Measurements from ENCODE around the gene RPL11.
"Not testable (repeated sequence)": the region's sequence is repeated elsewhere in the genome, so short reads cannot be mapped to it uniquely, and the experiment has no call there.

RPL11 gene

DNA sequence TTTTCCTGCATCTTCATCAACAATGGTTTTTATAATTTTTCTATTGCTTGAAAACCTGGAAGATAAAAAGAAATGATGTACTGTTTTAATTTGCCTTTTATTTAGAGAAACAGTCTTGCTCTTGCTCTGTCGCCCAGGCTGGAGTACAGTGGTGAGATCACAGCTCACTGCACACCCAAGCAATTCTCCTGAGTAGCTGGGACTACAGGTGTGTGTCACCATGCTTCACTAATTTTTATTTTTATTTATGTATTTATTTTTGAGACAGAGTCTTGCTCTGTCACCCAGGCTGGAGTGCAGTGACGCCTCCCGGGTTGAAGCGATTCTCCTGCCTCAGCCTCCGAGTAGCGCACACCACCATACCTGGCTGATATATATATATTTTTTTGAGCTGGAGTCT lies 43.0 kb upstream of the RPL11 start:
- TF ChIP-seq GABPA (IDR thresholded peaks at IDR 0.05; ENCODE audit: low read depth) (no peak), REST (IDR thresholded peaks at IDR 0.05; ENCODE audit: insufficient replicate concordance, low read depth) (no peak), CTCF (IDR thresholded peaks at IDR 0.05; ENCODE audit: insufficient read depth, low read length) (no peak), SPI1 (IDR thresholded peaks at IDR 0.05; ENCODE audit: borderline replicate concordance, low read depth) (no peak), POLR2AphosphoS5 (IDR thresholded peaks at IDR 0.05; ENCODE audit: low read depth) (no peak)
- Histone ChIP-seq H3K4me3 (replicated peaks; ENCODE audit: insufficient read depth, low read length) (no peak overlapping the region), H3K27me3 (ENCODE audit: insufficient read depth, poor library complexity, severe bottlenecking) (peaks cover 17% of the 10 kb centered on the region), H3K27ac (replicated peaks) (no peak overlapping the region)
- DNase-seq (ENCODE audit: low read depth in 1 of 2, low spot score in 1 of 2), result no peak

DNA sequence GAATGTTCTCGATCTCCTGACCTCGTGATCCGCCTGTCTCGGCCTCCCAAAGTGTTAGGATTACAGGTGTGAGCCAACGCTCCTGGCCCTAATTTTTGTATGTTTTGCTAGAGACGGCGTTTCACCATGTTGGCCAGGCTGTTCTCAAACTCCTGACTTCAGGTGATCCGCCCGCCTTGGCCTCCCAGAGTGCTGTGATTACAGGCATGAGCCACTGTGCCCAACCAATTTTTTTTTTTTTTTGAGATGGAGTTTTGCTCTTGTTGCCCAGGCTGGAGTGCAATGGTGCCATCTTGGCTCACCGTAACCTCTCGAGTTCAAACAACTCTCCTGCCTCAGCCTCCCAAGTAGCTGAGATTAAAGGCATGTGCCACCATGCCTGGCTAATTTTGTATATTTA lies 42.4 kb upstream of the RPL11 start:
- H3K27me3 ChIP-seq (ENCODE audit: insufficient read depth, poor library complexity, severe bottlenecking), result peaks cover 17% of the 10 kb centered on the region
- DNase-seq (ENCODE audit: low read depth in 1 of 2, low spot score in 1 of 2); H3K27ac ChIP-seq (replicated peaks); H3K4me3 ChIP-seq (replicated peaks; ENCODE audit: insufficient read depth, low read length): not testable (repeated sequence)

DNA sequence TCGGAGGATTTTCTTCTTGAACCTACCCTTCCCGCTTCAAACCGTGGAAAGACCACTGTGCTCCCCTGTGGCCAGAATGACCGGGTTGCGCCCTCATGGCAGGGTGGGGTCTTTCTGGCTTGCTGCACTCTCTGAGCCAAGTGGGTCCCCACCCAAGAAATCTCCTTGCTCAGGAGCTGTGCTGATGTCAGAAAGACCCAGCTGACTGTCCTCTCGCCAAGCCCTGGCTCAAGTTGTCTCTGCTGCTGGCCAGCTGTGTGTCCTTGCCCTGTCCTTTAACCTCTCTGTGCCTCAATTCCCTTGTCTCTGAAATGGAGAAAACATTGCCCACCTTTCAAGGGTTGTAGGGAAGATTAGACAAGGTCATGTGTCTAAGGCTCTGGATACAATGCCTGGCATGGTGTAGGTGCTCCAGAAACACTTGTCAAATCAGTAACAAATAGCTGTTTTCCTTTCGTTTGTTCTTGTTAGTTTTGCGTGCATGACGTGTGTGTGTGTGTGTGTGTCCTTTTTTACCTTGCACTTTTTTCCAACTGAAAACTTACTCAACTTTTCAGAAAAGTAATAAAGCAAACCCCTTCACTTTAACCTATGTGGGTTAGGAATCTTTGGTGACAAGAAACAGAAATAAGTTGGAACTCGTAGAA lies 41.1 kb upstream of the RPL11 start:
- Histone ChIP-seq H3K27me3 (ENCODE audit: insufficient read depth, poor library complexity, severe bottlenecking) (peaks cover 17% of the 10 kb centered on the region), H3K27ac (replicated peaks) (no peak overlapping the region), H3K4me3 (replicated peaks; ENCODE audit: insufficient read depth, low read length) (no peak overlapping the region)
- no peak for DNase-seq (ENCODE audit: low read depth in 1 of 2, low spot score in 1 of 2)
- no peak for TF ChIP-seq CTCF (IDR thresholded peaks at IDR 0.05; ENCODE audit: insufficient read depth, low read length)
- no peak for TF ChIP-seq GABPA (IDR thresholded peaks at IDR 0.05; ENCODE audit: low read depth)
- no peak for TF ChIP-seq SPI1 (IDR thresholded peaks at IDR 0.05; ENCODE audit: borderline replicate concordance, low read depth)
- no peak for TF ChIP-seq REST (IDR thresholded peaks at IDR 0.05; ENCODE audit: insufficient replicate concordance, low read depth)
- no peak for TF ChIP-seq POLR2AphosphoS5 (IDR thresholded peaks at IDR 0.05; ENCODE audit: low read depth)

- TF ChIP-seq GABPA (IDR thresholded peaks at IDR 0.05; ENCODE audit: low read depth) (no peak), CTCF (IDR thresholded peaks at IDR 0.05; ENCODE audit: insufficient read depth, low read length) (no peak), REST (IDR thresholded peaks at IDR 0.05; ENCODE audit: insufficient replicate concordance, low read depth) (no peak), SPI1 (IDR thresholded peaks at IDR 0.05; ENCODE audit: borderline replicate concordance, low read depth) (no peak), POLR2AphosphoS5 (IDR thresholded peaks at IDR 0.05; ENCODE audit: low read depth) (no peak)
- Histone ChIP-seq H3K27me3 (ENCODE audit: insufficient read depth, poor library complexity, severe bottlenecking) (peaks cover 12% of the 10 kb centered on the region), H3K4me3 (replicated peaks; ENCODE audit: insufficient read depth, low read length) (no peak overlapping the region), H3K27ac (replicated peaks) (no peak overlapping the region)
- DNase-seq (ENCODE audit: low read depth in 1 of 2, low spot score in 1 of 2), result no peak
Measured at GRCh38 chr1:23651069-23651808, 40.4 kb upstream of the RPL11 start.

Measured in HL-60 (cell line).